ENCODE data around the gene NTM.

GRCh38 chr11:131499199-131499598 lies 128.8 kb downstream of the NTM start:
- TF ChIP-seq CTCF (conservative IDR thresholded peaks at IDR 0.05; ENCODE audit: low read length) (no peak), EZH2phosphoT487 (IDR thresholded peaks at IDR 0.05; ENCODE audit: borderline replicate concordance) (no peak)

Data from Loucy (cell line).